ENCODE data around the gene ADAMTSL4. TPM values are rescaled to one million over a fixed set of nuclear protein-coding genes. Genes with fewer than 3 reads are reported as not detected.

ADAMTSL4 gene
- total and polyA plus RNA-seq, 4 donors = 23.2 to 104 (median 48.0) TPM

GRCh38 chr1:150515328-150516049, 33.7 kb upstream of the ADAMTSL4 start, which contains the start of gene FALEC:
Gene FALEC, plus strand, starts transcription at chr1:150515752.
- Histone ChIP-seq H3K4me1 (ENCODE audit: control insufficient read depth in 5 of 5, insufficient read depth in 5 of 5, low read length in 5 of 5) (peaks cover 0 to 13% (median 0%) of the 10 kb centered on the region in 5 donors), H3K27me3 (ENCODE audit: control insufficient read depth in 3 of 3, insufficient read depth in 3 of 3, low read length in 2 of 3) (no peaks in the 10 kb centered on the region), H3K9ac (ENCODE audit: insufficient read depth in 1 of 2, low read length in 2 of 2) (peak within 1 kb of the TSS; percentile 50 to 71), H3K4me3 (peak within 1 kb of the TSS; percentile 62), H3K27ac (ENCODE audit: low read depth in 1 of 2, low read length in 1 of 2) (peak within 1 kb of the TSS; percentile 90 to 91), H3K36me3 (ENCODE audit: control insufficient read depth in 4 of 4, insufficient read depth in 4 of 4, low read length in 4 of 4) (peaks cover 0 to 2% (median 0%) of the 10 kb centered on the region in 4 donors), H3K9me3 (ENCODE audit: control insufficient read depth in 4 of 4, insufficient read depth in 3 of 4, low read length in 3 of 4) (no peaks in the 10 kb centered on the region)
- ATAC-seq (ENCODE audit: insufficient read depth, low FRiP score) (peak; percentile 99), DNase-seq (peak; percentile 96 to 98 (median 97))
- no peak for TF ChIP-seq CTCF (IDR thresholded peaks at IDR 0.05; ENCODE audit: control extremely low read depth, extremely low read depth)
- WGBS, 2 donors = 0 to 1% methylated on average over 54 of the region's 54 CpGs

- no peaks in the 10 kb centered on the region for H3K27me3 ChIP-seq (ENCODE audit: control insufficient read depth in 3 of 3, insufficient read depth in 3 of 3, low read length in 2 of 3)
- H3K4me3 ChIP-seq = peak overlapping the region; percentile 20
- ATAC-seq (ENCODE audit: insufficient read depth, low FRiP score) (no peak), DNase-seq (peak in 2 of 3 donors; percentile 15 to 22)
- no peaks in the 10 kb centered on the region for H3K9me3 ChIP-seq (ENCODE audit: control insufficient read depth in 4 of 4, insufficient read depth in 3 of 4, low read length in 3 of 4)
- WGBS, 2 donors = 1 to 2% methylated on average over 16 to 19 of the region's 19 CpGs
- H3K36me3 ChIP-seq (ENCODE audit: control insufficient read depth in 4 of 4, insufficient read depth in 4 of 4, low read length in 4 of 4) = peaks cover 0 to under 1% (median 0%) of the 10 kb centered on the region in 4 donors
- peaks cover 0 to 13% (median 0%) of the 10 kb centered on the region in 5 donors for H3K4me1 ChIP-seq (ENCODE audit: control insufficient read depth in 5 of 5, insufficient read depth in 5 of 5, low read length in 5 of 5)
- no peak overlapping the region for H3K9ac ChIP-seq (ENCODE audit: insufficient read depth in 1 of 2, low read length in 2 of 2)
- TF ChIP-seq CTCF (IDR thresholded peaks at IDR 0.05; ENCODE audit: control extremely low read depth, extremely low read depth) = no peak
- H3K27ac ChIP-seq (ENCODE audit: low read depth in 1 of 2, low read length in 1 of 2) = peak overlapping the region in 1 of 2 donors; percentile 91
Observed at GRCh38 chr1:150516050-150516591, 33.1 kb upstream of the ADAMTSL4 start.

- peak in 2 of 3 donors; percentile 39 to 55 for DNase-seq
- H3K27ac ChIP-seq (ENCODE audit: low read depth in 1 of 2, low read length in 1 of 2) = no peak overlapping the region
Observed at GRCh38 chr1:150516616-150517015, 32.6 kb upstream of the ADAMTSL4 start.

More at GRCh38 chr1:150516616-150517015, 32.6 kb upstream of the ADAMTSL4 start:
- no peak overlapping the region for H3K4me3 ChIP-seq
- no peaks in the 10 kb centered on the region for H3K36me3 ChIP-seq (ENCODE audit: control insufficient read depth in 4 of 4, insufficient read depth in 4 of 4, low read length in 4 of 4)
- ATAC-seq (ENCODE audit: insufficient read depth, low FRiP score) = no peak
- no peak for TF ChIP-seq CTCF (IDR thresholded peaks at IDR 0.05; ENCODE audit: control extremely low read depth, extremely low read depth)
- H3K9me3 ChIP-seq (ENCODE audit: control insufficient read depth in 4 of 4, insufficient read depth in 3 of 4, low read length in 3 of 4) = no peaks in the 10 kb centered on the region
- H3K9ac ChIP-seq (ENCODE audit: insufficient read depth in 1 of 2, low read length in 2 of 2) = no peak overlapping the region
- H3K4me1 ChIP-seq (ENCODE audit: control insufficient read depth in 5 of 5, insufficient read depth in 5 of 5, low read length in 5 of 5) = peaks cover 0 to 13% (median 0%) of the 10 kb centered on the region in 5 donors
- 40 to 54% methylated on average over 4 of the region's 4 CpGs for WGBS, 2 donors
- no peaks in the 10 kb centered on the region for H3K27me3 ChIP-seq (ENCODE audit: control insufficient read depth in 3 of 3, insufficient read depth in 3 of 3, low read length in 2 of 3)
